ENCODE measurements around the gene UTP4. TPM values are rescaled to one million over a fixed set of nuclear protein-coding genes. Genes with fewer than 3 reads are reported as not detected.

Gene UTP4
- total and polyA plus RNA-seq, 8 donors: 24.7 to 51.1 (median 46.0) TPM

DNA sequence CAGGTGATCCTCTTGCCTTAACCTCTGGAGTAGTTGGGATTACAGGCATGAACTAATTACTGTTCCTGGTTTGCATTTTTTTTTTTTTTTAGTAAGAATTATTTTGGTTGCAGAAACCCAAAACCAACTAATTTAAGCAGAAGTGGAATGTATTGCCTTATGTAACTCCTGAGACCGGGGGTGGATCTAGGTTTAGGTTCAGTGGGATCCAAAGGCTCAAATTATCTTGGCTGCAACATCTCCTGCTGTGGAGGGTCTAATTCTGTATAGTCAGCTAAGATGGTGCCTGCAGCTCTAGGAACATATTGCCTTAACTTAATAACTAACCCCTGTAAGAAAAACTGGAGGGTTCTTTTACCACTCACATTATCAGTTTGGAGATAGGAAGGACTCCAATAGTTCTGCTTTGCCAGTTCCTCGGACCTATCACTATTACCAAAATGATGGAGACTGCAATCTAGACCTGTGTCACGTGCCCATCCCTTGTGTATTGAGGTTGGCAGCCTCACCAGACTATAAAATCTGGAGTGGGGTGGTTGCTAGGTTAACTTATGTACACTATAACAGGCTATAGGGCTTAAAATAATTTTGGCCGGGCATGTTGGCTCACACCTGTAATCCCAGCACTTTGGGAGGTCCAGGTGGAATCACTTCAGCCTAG lies 63.0 kb downstream of the UTP4 start:
- H3K9me3 ChIP-seq: no peaks in the 10 kb centered on the region
- no peak overlapping the region for H3K4me3 ChIP-seq
- intact Hi-C loops (cut with DNase I): no loop called here
- H3K36me3 ChIP-seq: no peaks in the 10 kb centered on the region
- H3K27me3 ChIP-seq: no peaks in the 10 kb centered on the region
- TF ChIP-seq, protein P1, sequence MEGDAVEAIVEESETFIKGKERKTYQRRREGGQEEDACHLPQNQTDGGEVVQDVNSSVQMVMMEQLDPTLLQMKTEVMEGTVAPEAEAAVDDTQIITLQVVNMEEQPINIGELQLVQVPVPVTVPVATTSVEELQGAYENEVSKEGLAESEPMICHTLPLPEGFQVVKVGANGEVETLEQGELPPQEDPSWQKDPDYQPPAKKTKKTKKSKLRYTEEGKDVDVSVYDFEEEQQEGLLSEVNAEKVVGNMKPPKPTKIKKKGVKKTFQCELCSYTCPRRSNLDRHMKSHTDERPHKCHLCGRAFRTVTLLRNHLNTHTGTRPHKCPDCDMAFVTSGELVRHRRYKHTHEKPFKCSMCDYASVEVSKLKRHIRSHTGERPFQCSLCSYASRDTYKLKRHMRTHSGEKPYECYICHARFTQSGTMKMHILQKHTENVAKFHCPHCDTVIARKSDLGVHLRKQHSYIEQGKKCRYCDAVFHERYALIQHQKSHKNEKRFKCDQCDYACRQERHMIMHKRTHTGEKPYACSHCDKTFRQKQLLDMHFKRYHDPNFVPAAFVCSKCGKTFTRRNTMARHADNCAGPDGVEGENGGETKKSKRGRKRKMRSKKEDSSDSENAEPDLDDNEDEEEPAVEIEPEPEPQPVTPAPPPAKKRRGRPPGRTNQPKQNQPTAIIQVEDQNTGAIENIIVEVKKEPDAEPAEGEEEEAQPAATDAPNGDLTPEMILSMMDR (IDR thresholded peaks at IDR 0.05): no peak
- H3K27ac ChIP-seq: no peak overlapping the region
- no peak for ATAC-seq
- DNase-seq: no peak
- peaks cover 2 to 29% of the 10 kb centered on the region in 2 donors for H3K4me1 ChIP-seq

DNA sequence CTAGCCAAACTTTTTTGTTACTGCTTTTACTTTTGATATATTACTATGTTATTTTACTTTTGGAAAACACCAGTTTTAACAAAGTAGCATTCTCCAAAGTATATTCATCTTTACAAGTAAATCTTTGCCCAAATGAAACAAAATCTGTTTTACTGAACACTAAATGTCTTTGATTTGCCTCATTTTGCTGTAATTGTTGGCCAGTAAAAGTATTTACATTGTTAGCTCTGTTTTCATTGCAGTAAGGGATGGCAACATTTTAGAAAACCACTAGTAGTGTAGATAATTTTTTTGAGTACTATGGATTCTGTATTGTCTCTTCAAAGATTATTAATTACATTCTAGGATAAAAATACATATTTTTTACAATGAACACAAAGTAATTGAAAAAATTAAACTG lies 65.1 kb downstream of the UTP4 start:
- ATAC-seq (no peak), DNase-seq (no peak)
- Histone ChIP-seq H3K9me3 (no peaks in the 10 kb centered on the region), H3K4me3 (no peak overlapping the region), H3K36me3 (no peaks in the 10 kb centered on the region), H3K4me1 (peaks cover 8 to 16% of the 10 kb centered on the region in 2 donors), H3K27ac (no peak overlapping the region), H3K27me3 (no peaks in the 10 kb centered on the region)
- TF ChIP-seq, protein P1 (IDR thresholded peaks at IDR 0.05): no peak
- intact Hi-C loops (cut with DNase I): no loop called here

DNA sequence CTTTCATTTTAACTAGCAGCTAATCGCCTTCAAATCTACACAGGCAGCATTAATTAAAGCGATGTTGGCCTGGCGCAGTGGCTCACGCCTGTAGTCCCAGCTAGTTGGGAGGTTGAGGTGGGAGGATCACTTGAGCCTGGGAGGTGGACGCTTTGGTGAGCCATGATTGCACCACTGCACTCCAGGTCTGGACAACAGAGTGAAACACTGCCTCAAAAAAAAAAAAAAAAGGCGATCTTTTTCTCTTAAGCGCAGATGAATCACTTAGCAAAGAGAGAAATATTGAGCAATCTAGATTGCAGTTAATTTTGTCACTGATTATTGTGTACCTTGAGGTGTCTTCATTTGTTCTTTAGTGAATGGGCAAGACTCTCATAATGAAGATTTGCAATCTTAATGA lies 66.9 kb downstream of the UTP4 start:
- Histone ChIP-seq H3K27ac (no peak overlapping the region), H3K27me3 (no peaks in the 10 kb centered on the region), H3K36me3 (no peaks in the 10 kb centered on the region), H3K4me1 (peaks cover 14 to 19% of the 10 kb centered on the region in 2 donors), H3K4me3 (no peak overlapping the region), H3K9me3 (no peaks in the 10 kb centered on the region)
- DNase-seq (peak in 1 of 4 donors; percentile 45), ATAC-seq (peak; percentile 64)
- intact Hi-C loops (cut with DNase I): no loop called here
- TF ChIP-seq, protein P1 (IDR thresholded peaks at IDR 0.05): no peak

DNA sequence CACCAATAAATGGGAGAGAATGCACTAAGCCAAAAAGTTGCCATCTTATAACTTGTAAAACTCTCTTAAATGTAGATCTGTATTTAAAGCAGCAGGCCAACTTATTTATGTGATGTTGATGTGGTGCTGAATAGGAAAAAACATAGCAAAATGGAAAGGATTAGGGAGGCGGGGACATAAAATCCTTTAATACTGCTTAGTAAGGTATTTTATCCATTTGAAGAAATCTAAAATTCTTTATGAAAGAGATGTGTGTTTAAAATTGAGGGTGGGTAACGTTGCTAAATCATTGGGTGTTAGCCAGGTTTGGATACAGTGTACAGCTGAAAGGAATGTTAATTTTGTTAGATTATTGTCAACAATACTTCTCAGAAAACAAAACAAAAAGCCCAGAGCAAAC lies 68.8 kb downstream of the UTP4 start:
- H3K4me3 ChIP-seq: no peak overlapping the region
- peak overlapping the region in 1 of 2 donors; percentile 17 for H3K27ac ChIP-seq
- H3K27me3 ChIP-seq: no peaks in the 10 kb centered on the region
- DNase-seq (peak in 1 of 4 donors; percentile 14), ATAC-seq (no peak)
- intact Hi-C loops (cut with DNase I): no loop called here
- H3K36me3 ChIP-seq: no peaks in the 10 kb centered on the region
- TF ChIP-seq, protein P1 (IDR thresholded peaks at IDR 0.05): no peak
- H3K9me3 ChIP-seq: no peaks in the 10 kb centered on the region
- H3K4me1 ChIP-seq: peaks cover 19 to 25% of the 10 kb centered on the region in 2 donors

DNA sequence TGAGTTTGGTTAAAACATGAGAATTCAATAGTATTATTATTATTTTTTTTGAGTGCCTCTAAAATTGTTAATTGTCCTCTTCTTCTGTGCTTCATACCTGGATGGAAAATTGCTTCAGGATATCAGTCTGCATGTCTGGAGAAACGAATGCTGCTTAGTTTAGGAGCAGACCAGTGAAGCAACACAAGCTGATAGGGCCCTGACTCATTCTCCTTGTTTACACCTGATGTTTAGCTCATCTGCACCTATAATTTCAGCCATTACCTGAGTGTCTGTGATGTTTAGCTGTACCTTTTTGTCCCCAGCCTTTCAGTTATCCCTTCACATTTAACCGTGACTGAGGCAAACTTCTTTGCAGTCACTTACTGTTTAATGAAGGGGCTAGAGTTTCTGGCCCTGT lies 69.3 kb downstream of the UTP4 start:
- ATAC-seq: no peak
- no peaks in the 10 kb centered on the region for H3K36me3 ChIP-seq

More for the DNA sequence above, 69.3 kb downstream of the UTP4 start:
- Histone ChIP-seq H3K4me1 (peaks cover 19 to 25% of the 10 kb centered on the region in 2 donors), H3K4me3 (no peak overlapping the region), H3K27me3 (no peaks in the 10 kb centered on the region), H3K27ac (peak overlapping the region in 1 of 2 donors; percentile 17), H3K9me3 (no peaks in the 10 kb centered on the region)
- TF ChIP-seq, protein P1 (IDR thresholded peaks at IDR 0.05): no peak
- intact Hi-C loops (cut with DNase I): no loop called here
- no peak for DNase-seq

Data from left lung (tissue), 10 donors.